Measurements from ENCODE around the gene RBM4.
A peak's percentile ranks its signal among the peaks of the same experiment; 100 is the strongest.

RBM4 gene

DNA sequence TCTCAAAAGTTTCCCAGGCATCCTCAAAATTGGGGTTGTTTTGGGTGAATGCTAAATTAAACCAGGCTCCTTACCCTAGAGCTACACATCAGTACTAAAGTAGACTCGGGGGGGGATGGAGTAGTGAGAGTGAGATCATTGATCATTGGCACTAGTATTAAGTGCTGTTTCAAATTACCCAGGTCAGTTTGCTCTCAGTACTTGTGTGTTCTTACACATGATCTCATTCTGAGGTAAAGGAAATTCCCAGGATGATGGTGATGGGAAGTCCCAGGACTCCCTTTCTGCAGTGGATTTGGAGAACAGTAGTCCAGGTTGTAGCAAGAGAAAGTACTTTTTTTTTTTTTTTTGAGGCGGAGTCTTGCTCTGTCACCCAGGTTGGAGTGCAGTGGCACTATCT is 12.5 kb downstream of the RBM4 start:
- no peak overlapping the region for H3K4me3 ChIP-seq (ENCODE audit: control insufficient read depth, low read depth, low read length)
- peak; percentile 62 for DNase-seq (ENCODE audit: low read depth)
- TF ChIP-seq, protein P1, sequence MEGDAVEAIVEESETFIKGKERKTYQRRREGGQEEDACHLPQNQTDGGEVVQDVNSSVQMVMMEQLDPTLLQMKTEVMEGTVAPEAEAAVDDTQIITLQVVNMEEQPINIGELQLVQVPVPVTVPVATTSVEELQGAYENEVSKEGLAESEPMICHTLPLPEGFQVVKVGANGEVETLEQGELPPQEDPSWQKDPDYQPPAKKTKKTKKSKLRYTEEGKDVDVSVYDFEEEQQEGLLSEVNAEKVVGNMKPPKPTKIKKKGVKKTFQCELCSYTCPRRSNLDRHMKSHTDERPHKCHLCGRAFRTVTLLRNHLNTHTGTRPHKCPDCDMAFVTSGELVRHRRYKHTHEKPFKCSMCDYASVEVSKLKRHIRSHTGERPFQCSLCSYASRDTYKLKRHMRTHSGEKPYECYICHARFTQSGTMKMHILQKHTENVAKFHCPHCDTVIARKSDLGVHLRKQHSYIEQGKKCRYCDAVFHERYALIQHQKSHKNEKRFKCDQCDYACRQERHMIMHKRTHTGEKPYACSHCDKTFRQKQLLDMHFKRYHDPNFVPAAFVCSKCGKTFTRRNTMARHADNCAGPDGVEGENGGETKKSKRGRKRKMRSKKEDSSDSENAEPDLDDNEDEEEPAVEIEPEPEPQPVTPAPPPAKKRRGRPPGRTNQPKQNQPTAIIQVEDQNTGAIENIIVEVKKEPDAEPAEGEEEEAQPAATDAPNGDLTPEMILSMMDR (conservative IDR thresholded peaks at IDR 0.05; ENCODE audit: control insufficient read depth, insufficient read depth, low read depth, low read length), result no peak

DNA sequence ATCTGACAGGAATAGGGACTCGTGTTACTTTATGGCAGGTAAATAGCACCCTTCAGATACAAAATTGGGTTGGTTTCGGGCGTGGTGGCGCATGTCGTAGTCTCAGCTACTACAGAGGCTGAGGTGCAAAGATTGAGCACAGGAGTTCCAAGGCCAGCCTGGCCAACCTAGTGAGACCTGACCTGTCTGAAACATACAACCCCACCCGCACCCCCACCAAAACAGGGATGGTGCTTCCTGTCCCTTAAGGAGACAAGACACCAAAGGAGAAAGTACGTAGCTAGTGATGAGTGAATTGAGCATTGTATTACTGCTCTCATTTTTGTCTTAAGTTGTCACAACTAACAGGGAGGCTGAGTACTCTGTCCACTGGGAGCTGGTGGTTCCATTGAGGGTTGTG is 14.1 kb downstream of the RBM4 start:
- no peak for DNase-seq (ENCODE audit: low read depth)
- H3K4me3 ChIP-seq (ENCODE audit: control insufficient read depth, low read depth, low read length), result no peak overlapping the region
- TF ChIP-seq, protein P1 (conservative IDR thresholded peaks at IDR 0.05; ENCODE audit: control insufficient read depth, insufficient read depth, low read depth, low read length), result no peak

DNA sequence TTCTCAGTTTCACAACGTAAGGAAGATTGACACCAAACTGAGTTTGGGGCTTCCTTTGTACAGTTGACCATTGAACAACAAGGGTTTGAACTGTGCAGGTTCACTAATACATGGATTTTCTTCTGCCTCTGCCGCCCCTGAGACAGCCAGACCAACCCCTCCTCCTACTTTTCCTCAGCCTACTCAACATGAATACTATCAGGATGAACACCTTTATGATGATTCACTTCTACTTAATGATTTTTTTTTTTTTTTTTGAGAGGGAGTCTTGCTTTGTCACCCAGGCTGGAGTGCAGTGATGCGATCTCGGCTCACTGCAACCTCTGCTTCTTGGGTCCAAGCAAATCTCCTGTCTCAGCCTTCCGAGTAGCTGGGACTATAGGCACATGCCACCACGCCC is 14.6 kb downstream of the RBM4 start:
- no peak for DNase-seq (ENCODE audit: low read depth)
- TF ChIP-seq, protein P1 (conservative IDR thresholded peaks at IDR 0.05; ENCODE audit: control insufficient read depth, insufficient read depth, low read depth, low read length), result no peak

DNA sequence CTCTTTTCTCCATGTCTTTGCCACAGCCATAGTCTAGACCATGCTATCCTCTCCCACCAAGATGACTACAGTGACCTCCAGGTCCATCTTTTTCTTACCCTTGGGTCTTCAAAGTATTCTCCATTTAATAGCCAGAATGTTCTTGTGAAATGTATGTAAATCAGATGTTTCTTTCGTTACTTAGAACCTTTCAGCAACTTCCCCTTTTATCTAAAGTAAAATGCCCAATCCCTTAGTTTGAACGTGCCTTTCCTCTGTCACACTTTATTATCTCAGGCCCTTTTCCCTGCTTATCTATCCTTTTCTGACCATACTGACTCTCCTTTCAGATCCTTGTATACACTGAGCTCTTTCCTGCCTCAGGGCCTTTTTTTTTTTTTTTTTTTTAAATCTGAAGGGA is 21.3 kb downstream of the RBM4 start:
- no peak overlapping the region for H3K4me3 ChIP-seq (ENCODE audit: control insufficient read depth, low read depth, low read length)
- no peak for DNase-seq (ENCODE audit: low read depth)
- TF ChIP-seq, protein P1 (conservative IDR thresholded peaks at IDR 0.05; ENCODE audit: control insufficient read depth, insufficient read depth, low read depth, low read length), result no peak

More for the DNA sequence above, 14.6 kb downstream of the RBM4 start:
- H3K4me3 ChIP-seq (ENCODE audit: control insufficient read depth, low read depth, low read length), result no peak overlapping the region

DNA sequence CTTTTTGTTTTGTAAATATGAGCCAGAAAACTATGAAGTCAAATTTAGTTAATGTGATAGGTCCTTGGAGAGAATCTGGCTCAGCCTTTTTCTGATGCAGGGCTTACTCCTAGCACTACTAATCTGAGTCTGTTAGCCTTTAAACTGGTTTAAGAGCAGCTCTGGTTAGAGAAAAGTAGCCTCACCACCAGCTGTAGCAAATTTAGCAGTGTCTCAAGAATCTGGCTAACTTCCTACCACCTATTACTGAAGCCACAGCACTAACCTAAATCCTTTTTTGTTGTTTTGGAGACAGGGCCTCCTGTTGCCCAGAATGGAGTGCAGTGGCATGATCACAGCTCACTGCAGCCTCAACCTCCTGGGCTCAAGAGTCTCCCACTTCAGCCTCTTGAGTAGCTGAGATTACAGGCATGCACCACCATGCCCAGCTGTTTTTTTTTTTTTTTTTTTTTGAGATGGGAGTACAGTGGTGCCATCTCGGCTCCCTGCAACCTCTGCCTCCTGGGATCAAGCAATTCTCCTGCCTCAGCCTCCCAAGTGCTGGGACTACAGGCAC is 25.3 kb downstream of the RBM4 start:
- H3K4me3 ChIP-seq (ENCODE audit: control insufficient read depth, low read depth, low read length), result no peak overlapping the region
- DNase-seq (ENCODE audit: low read depth), result no peak
- TF ChIP-seq, protein P1 (conservative IDR thresholded peaks at IDR 0.05; ENCODE audit: control insufficient read depth, insufficient read depth, low read depth, low read length), result no peak

DNA sequence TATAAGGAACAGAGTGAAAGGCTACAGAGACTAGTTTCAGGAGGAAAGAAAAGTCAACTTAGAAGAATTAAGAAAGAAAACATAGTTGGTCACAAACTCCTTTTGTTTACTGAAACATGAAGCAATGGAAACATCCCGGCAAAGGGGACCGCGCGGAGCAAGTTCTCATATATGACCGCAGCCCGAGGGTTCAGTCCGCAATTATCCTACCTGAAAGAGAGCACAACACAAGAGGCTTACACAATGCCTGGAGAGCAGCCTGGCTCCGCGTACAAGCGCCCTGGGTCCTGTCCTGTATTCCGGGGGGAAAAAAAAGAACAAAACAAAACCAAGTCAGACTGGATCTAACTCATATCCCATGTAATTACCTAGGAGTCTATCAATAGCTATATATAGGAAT is 26.9 kb downstream of the RBM4 start:
- DNase-seq (ENCODE audit: low read depth), result no peak
- TF ChIP-seq, protein P1 (conservative IDR thresholded peaks at IDR 0.05; ENCODE audit: control insufficient read depth, insufficient read depth, low read depth, low read length), result no peak
- H3K4me3 ChIP-seq (ENCODE audit: control insufficient read depth, low read depth, low read length), result no peak overlapping the region

DNA sequence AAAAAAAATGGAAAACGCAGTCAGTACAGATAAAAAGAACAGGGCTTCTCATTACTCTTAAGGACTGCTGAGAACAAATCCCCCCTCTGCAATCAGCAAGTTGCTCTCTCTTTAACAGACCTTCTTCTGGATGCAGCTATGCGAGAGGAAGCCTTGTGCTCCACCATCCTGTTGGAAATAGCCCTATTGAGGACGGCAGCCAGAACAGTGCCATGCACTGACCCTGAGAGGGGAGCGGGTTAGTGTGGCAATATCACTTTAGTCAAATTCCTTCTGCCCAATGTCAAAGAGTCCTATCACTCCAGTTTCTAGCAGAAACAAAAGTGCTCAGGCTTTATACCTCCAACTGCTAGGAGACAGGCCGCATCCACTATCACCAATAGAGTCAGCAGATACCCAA is 32.3 kb downstream of the RBM4 start:
- TF ChIP-seq, protein P1 (conservative IDR thresholded peaks at IDR 0.05; ENCODE audit: control insufficient read depth, insufficient read depth, low read depth, low read length), result no peak
- DNase-seq (ENCODE audit: low read depth), result no peak

More for the DNA sequence above, 32.3 kb downstream of the RBM4 start:
- H3K4me3 ChIP-seq (ENCODE audit: control insufficient read depth, low read depth, low read length), result no peak overlapping the region

Data from fibroblast of mammary gland (primary cell).